Right renal pelvis (tissue), 4 donors: ENCODE data around the gene LRRC37A3. TPM values are rescaled to one million over a fixed set of nuclear protein-coding genes. Genes with fewer than 3 reads are reported as not detected.
A peak's percentile ranks its signal among the peaks of the same experiment; 100 is the strongest.
"Not testable (repeated sequence)": the region's sequence is repeated elsewhere in the genome, so short reads cannot be mapped to it uniquely, and the experiment has no call there.

Source experiments
- DNase-seq, 4 donors: peaks; one replicate each; pipeline ENCODE4 v3.0.0-alpha.2; 2013; ENCODE audit warnings: low read depth in 4 of 4, low spot score in 3 of 4, missing footprints in 1 of 4
- polyA plus RNA-seq, 4 donors: library from polyadenylated mRNA; unstranded; fragments of 120-200 nt; gene quantifications; one replicate each; pipeline ENCODE4 v1.2.1, GENCODE V29; 2013; ENCODE audit not compliant: insufficient read length in 4 of 4

Gene LRRC37A3
- 10 to 100 TPM; 18.5 to 28.8 (median 21.6) TPM for polyA plus RNA-seq

DNA sequence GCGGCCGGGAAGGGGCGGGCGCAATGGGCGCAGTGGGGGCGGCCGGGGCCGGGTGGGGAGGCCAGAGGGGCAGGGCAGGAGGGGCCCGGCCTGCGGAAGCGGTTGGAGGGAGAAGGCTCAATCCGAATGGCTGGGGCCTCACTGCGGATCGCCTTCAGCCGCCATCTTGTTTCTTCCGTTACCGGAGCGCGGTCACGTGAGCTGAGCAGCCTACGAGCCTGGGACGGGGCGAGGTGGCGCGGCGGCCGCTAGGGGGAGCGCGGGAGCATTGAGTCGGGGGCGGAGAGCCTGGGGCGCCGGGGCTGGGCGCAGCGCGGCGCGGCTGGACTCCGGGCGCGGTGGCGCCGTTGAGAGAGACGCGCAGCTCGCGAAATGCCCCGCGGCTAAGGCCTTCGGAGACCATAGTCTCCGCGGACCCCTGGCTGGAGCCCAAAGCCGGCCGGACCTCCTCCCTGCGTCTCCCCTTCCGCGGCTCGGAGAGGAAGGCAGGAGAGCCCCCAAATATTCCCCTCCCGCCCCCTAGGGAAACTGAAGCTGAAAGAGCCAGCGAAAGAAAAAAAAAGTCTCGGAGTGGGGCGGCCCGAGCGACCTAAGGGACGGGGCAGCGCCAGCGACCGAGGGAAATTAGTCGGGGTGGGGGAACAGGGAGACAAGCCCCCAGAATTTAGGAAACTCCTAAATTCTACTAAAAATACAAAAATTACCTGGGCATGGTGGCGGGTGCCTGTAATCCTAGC lies at the start of gene LRRC37A3:
Gene LRRC37A3 (minus strand): TSS at position 190 of the 737 bp plus-strand sequence. CDS start 22,221 bp downstream, outside the sequence.
- peak; percentile 85 to 93 (median 87) for DNase-seq

DNA sequence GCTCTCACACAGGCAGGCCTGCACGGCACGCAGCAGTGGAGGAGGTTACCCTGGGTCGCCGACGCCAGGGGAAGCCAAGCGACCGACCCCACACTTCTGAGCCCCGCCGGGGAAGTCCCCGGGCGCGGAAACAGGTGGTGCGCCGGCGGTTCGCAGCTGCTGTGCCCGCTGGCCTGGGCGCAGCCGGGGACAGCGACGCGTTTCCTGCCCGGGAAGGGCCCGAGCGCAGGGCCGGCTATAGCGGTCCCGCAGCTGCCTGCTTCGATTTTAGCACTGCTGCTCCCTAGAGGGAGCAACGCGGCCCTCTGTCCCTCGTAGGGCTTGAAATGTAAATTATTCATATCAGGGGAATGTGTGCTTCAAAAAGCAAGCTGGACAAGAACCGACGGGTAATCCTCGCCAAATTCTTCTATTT lies 46.6 kb upstream of the LRRC37A3 start:
- not testable (repeated sequence) for DNase-seq

DNA sequence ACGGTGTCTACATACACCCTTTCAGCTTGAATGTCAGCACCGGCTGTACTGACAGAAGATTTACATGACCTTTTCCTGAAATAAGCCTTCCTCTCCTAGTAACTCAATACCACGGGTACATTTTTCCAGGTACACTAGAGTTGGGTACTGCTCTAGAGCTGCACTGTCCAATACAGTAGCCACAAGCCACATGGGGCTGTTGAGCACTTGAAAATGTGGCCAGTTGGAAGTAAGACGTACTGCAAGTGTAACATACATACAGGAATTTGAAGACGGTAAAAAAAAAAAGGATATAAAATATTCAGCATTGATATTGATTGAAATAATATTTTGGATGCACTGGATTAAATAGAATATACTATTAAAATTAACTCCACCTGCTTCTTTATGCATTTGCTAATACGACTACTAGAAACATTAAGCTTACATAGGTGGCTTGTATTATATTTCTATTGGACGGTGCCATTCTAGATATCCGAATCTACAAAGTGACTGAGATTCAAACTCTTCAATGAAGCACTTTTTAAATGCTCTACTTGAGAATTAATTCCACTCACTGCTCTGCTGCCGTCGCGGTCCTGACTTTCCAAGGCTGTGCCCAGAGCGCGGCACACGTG lies 46.1 kb upstream of the LRRC37A3 start:
- DNase-seq = not testable (repeated sequence)

DNA sequence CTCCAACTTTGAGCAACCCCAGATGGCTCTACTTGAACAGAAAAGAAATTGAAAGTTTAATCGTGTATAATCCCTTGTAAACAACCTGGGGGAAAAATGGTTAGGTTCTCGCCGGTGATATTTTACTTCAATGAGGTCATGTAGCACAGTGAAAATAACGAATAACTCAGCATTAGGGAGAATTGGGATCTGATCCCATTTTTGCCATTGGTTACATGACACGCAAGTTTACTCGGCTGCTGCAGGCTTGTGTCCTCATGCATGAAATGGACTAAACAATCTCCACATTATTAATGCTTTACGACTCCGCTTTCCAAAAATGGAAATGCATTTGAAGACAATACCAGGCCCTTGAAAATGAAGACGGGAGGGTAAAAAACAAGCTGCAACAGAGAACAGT lies 45.5 kb upstream of the LRRC37A3 start:
- no peak for DNase-seq

DNA sequence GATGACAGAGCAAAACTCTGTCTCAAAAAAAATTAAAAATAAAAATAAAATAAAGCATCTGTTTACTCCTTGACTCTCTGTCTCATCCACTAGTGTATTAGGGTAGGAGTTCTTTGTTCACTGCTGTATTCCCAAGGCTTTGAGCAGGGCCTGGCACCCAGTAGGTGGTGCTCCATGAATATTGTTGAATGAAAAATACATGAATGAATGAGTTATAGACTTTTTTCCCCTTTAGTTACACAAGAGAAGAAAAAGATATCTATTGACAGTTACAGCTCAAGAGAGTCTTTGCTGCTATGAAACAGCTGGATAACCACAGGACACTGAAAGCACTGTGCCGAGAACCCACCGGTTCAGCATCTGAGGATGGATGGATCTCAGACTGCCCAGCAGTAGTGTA lies 44.5 kb upstream of the LRRC37A3 start:
- DNase-seq = not testable (repeated sequence)

DNA sequence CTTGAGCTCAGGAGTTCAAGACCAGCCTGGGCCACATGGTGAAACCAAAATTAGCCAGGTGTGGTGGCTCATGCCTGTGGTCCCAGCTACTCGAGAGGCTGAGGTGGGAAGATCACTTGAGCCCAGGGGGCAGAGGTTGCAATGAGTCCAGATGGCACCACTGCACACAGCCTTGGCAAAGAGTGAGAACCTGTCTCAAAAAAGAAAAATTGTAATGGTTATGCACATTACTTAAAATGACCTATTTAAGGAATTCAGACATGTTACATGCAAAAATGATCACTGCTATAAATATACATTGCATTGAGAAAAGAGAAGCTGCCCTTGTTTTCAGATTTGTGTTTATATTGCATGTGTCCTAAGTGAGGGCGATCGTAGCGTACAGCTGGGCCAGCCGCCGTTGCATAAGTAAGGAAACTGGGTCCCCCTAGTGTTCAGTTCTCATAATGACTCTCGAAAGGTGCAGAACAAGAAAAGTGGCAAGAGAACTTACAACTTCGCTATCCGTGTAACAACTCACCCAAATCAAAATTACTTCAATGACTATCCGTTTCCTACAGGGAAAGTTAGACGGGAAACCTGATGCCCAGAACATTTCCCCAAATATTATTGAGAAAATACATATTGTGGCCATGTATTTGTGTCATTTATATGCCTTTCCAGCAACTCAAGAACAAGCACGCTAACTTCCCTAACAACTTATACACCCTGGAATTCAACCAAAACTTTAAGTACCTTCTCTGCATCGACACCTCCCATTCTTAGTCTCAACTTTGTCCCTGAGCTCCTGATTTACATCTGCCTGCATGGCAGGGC lies 42.5 kb upstream of the LRRC37A3 start:
- peak in 2 of 4 donors; percentile 68 to 70 for DNase-seq

DNA sequence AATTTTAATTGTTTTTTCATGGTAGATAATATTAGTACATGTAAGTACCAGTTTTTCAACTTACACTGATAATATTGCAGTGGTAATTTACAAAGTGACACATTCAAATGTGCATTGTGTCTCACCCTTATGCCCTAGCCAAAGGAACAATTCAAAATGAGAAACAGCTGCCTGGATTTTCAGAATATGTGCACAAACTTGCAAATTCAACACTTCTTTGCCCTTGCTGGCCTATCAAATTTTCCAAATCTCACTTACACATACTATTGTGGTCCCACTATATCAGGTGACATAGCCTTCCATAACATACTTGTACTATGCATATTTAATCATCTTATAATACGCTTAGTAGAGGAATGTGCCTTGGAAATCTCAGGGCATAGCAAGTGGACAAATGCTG lies 32.6 kb upstream of the LRRC37A3 start:
- no peak for DNase-seq

DNA sequence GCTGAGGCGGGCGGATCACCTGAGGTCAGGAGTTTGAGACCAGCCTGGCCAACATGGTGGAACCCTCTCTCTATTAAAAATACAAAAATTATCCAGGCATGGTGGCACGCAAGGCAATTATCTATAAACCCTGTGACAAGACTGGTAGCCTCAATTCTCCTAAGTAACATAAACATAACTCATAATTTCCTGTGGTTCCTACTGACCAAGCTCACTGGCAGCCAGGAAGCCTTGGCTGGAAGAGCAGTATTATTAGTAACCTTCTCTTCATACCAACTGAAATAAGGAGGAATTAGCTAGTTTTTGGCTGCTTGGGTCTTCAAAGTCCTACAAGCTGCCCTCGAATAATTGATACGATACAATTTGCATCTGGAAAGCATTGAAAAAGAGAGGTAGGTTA lies 31.6 kb upstream of the LRRC37A3 start:
- no peak for DNase-seq

DNA sequence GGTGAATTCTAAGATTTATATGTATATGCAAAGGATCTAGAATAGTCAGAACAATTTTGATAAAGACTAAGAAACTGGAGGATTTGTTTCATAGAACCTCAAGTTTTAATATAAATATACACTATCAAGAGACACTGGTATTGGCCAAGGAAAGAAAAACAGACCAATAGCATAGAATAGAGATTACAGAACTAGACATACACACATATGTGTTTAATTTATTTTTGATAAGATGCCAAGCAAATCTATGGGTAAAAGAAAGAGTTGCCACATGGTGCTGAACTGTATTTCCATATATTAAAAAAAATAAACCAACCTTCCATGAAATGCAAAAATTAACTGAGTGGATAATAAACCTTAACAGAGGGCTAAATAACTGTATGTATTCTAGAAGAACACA lies 27.9 kb upstream of the LRRC37A3 start:
- no peak for DNase-seq

DNA sequence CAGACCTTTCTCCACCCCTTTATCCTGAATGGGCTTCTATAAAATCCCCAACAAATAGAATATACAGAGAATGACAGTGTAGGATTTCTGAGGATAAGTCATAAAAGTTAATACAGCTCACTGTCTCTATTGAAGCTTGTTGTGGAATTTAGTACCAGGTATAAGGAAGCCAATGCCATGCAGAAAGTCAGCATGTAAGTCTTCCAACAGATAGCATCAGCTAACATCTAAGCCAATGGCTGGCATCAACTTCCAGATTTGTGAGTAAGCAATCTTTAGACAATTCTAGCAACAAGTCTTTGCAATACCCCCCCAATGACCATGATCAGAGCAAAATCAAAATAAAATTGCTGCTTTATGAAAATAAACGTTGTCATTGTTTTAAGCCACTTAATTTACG lies 22.5 kb upstream of the LRRC37A3 start:
- no peak for DNase-seq

DNA sequence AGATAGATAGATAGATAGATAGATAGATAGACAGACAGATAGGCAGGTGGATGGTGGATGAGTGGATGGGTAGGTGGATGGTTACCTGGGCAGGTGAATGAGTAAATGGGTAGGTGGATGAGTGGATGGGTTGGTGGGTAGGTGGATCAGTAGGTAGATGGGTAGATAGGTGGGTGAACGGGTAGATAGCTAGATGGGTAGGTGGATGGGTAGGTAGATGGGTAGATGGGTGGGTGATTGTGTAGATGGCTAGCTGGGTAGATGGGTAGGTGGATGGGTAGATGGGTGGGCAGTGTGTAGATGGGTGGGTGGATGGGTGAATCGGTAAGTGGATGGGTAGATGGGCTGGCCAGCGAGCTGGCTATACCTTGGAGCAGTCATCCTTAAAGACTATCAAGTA lies 21.8 kb upstream of the LRRC37A3 start:
- DNase-seq = no peak

DNA sequence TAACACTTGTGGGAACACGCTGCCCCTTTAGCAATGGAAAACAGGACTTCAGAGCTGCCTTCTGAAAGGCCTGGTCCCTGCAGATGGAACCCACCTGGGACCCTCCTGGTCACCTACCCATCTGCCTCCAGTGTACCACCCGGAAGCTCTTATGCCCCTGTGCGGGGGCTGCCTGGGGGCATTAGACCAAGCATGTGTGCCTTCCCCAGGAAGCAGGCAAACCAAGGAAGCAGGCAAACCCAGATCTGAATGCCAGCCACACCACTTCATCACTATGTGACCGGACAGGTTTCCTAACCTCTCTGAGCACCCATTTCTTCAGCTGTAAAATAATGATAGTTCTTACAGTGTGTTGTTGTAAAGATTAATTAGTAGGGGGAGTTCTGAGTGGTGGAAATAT lies 20.8 kb upstream of the LRRC37A3 start:
- no peak for DNase-seq

DNA sequence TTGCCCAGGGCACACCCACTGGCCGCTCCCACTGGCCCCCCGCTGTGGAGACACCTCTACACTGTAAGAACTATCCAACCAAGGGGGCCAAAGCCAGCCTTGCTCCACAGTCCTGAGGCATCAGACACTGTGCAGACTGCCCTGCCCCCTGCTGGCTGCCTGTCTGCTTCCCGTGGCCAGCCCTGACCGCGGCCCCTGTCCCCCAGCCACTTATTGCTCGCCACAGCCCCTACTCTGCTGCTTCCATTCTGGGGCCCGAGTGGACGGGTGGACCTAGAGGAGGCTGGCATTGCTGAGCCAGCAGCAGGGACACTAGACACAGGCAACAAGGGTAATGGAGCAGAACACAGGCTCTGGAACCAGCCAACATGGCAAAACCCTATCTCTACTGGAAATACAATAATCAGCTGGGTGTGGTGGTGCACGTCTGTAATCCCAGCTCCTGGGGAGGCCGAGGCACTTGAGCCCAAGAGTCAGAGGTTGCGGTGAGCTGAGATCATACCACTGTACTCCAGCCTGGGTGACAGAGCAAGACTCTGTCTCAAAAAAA lies 19.7 kb upstream of the LRRC37A3 start:
- DNase-seq = no peak

DNA sequence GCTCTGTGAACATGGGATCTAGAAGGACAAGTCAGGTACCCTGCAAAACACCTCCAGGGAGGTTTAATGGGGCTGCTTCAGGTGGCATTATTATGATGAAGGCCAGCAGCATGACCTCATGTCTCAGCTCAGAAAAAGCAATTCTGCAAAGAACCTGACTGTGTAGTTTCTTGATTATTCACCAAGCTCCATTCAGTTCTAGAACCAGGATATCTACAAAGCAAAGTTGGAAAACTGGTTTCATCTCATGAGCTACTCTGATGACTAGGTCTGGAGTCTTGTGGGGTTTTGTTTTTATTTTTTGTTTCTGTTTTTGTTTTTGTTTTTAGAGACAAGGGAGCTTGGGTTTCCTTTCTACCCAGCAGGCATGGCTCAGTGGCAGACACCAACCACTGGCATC lies 19.0 kb upstream of the LRRC37A3 start:
- DNase-seq = no peak

DNA sequence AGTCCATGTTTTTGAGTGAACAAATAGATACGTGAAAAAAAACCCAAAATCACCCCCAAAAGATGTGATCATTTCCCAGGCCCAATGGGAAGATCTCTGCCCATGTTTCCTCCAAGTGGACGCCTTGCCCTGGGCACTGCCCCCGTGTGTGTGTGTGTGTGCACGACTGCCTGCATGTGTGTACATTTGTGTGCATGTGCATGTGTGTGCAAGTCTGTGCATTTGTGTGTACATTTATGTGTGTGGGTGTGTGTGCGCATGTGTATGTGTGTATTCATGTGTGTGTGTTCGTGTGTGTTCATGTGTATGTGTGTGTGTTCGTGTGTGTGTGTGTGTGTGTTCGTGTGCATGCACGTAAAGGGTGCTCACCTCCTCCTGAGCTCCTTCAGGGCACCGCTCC lies 16.8 kb upstream of the LRRC37A3 start:
- no peak for DNase-seq

DNA sequence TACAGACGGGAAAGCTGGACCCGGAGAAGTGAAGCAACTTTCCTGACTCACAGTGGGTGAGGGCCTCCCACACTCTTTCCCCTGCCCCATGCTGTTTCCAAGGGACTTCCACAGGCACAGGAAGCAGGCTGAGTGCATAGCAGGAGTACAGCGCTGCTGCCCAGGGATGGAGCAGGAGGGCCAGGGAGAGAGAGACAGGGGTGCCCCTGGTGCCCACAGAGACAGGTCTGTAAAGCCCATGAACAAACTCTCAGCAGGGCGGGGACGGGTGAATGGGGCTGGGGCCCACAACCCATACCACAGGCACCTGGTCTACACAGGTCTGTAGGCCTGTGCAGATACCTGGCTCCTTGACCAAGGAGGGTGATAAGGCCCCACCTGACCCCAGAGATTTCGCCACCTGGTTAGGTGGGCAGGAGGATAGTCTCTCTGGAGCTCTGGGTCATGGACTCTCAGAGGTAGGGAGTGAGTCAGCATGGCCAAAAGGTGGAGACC lies 15.1 kb upstream of the LRRC37A3 start:
- DNase-seq = not testable (repeated sequence)

DNA sequence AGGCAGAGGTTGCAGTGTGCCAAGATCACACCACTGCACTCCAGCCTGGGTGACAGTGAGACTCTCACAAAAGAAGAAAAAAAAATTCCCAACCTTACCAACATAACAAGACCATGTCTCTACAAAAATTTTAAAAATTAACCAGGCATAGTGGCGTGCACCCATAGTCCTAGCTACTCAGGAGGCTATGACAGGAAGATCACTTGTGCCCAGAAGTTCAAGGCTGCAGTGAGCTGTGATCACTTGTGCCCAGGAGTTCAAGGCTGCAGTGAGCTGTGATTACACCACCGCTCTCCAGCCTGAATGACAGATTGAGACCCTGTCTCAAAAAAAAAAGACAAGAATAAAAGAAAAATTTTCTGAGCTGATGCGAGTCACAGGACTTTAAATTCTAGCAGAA lies 13.6 kb upstream of the LRRC37A3 start:
- not testable (repeated sequence) for DNase-seq

DNA sequence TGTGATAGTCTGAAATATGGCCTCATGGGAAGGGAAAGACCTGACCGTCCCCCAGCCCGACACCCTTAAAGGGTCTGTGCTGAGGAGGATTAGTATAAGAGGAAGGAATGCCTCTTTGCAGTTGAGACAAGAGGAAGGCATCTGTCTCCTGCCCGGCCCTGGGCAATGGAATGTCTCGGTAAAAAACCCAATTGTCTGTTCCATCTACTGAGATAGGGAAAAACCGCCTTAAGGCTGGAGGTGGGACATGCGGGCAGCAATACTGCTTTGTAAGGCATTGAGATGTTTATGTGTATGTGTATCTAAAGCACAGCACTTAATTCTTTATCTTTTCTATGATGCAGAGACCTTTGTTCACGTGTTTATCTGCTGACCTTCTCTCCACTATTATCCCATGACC lies 11.1 kb upstream of the LRRC37A3 start:
- DNase-seq = not testable (repeated sequence)

DNA sequence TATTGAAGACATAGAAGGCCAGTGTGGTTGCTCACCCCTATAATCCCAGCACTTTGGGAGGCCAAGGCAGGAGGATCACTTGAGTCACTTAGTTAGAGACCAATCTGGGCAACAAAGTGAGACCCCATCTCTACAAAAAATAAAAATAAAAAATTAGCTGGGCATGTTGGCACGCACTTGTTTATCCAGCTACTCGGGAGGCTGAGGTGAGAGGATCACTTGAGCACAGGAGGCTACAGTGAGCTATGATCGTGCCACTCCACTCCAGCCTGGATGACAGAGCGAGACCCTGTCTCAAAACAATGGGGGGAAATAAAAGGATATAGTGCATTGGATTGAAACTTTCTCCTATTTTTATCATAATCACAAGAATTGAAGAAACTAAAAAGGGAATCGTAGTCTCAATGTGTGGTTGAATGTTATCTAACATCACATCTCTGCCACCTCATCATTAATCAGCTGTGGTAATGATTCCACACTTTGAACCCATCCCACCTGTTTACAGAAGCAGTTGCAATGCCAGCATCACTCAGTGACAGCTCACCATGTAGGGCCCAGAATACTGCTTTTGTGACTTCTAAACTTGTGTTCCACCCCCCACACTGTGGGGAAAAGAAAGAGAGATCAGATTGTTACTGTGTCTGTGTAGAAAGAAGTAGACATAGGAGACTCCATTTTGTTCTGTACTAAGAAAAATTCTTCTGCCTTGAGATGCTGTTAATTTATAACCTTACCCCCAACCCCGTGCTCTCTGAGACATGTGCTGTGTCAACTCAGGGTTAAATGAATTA lies 10.3 kb upstream of the LRRC37A3 start:
- DNase-seq = not testable (repeated sequence)

DNA sequence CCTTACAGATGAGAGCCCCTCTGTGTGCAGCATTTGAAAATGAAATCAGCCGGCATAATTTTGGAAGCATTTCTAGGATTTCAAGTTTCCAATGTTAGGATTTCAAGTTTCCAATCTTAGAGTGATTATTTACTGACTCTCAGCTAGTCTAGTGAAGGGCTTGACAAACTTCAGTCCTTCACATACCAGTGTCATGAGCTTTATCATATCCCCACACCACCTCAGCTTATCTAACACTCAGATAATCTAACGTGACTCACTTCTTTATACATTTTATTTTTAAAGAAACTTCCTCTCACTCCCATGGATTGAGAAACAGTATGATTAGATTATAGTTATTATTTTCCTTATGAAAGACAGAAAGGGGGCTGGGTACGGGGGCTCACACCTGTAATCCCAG lies 9.4 kb upstream of the LRRC37A3 start:
- not testable (repeated sequence) for DNase-seq
